K562 (cell line): ENCODE data around the gene KCNH8. TPM values are rescaled to one million over a fixed set of nuclear protein-coding genes. Genes with fewer than 3 reads are reported as not detected.

Experiments used
- ATAC-seq: fragments of 200-7000 bp; cut with Tn5 transposase; 3 replicates; pipeline ENCODE4 v1.9.1; 2020; ENCODE audit warnings: moderate library complexity
- BruUV-seq: library from RNA; stranded (reverse); fragments of 400-500 nt; replicated peaks from 2 replicates; lab custom pipeline; 2021; lab: Mats Ljungman, UMichigan
- CTCF ChIA-PET: fragments of 300-600 bp; formaldehyde crosslinking; extraction: SDS; loops from one replicate; lab custom pipeline; 2021; ENCODE audit warnings: low intra/inter-chr PET ratio; lab: Yijun Ruan, JAX
- POLR2A ChIA-PET: fragments of 300-600, 350-650 bp; sonication (Branson Sonifier 250); formaldehyde crosslinking; extraction: SDS; loops from one replicate; lab custom pipeline; 2021; ENCODE audit warnings: antibody characterized with exemption, inconsistent platforms; lab: Yijun Ruan, JAX
- DNase-seq, 4 experiments: peaks; one replicate each; pipeline versions ENCODE4 v3.0.0 to v3.0.0-alpha.2; 2011 to 2018; ENCODE audit warnings: low spot score in 3 of 4, mixed read lengths in 3 of 4; ENCODE audit errors: extremely low read depth in 1 of 4
- FAIRE-seq: peaks from 2 replicates; lab custom pipeline; 2011; peaks lifted over from hg19 to GRCh38; lab: Jason Lieb, UNC
- H2AFZ ChIP-seq: 2 replicates; pipeline ENCODE4 v1.6.0; 2011; ENCODE audit warnings: low read depth, low read length, control low read depth, inconsistent platforms
- H3K27ac ChIP-seq: fragments of 200-600 bp; 3 replicates; pipeline ENCODE4 v1.8.0; 2011; ENCODE audit warnings: low read depth, mild to moderate bottlenecking, control low read depth, inconsistent platforms, low read length, moderate library complexity, mixed read lengths; ENCODE audit errors: extremely low read depth
- H3K27me3 ChIP-seq, 2 experiments: fragments of 300-600 bp in 1 of 2; 2 replicates in 1 of 2; 3 replicates in 1 of 2; pipeline versions ENCODE4 v1.6.0 to v1.8.0; 2011; ENCODE audit warnings: inconsistent platforms in 2 of 2, low read length in 2 of 2, mild to moderate bottlenecking in 1 of 2, mixed read lengths in 1 of 2, moderate library complexity in 1 of 2; ENCODE audit not compliant: control insufficient read depth in 2 of 2, insufficient read depth in 2 of 2
- H3K36me3 ChIP-seq: fragments of 300-600 bp; 3 replicates; pipeline ENCODE4 v1.8.0; 2011; ENCODE audit warnings: mild to moderate bottlenecking, low read length, inconsistent platforms; ENCODE audit not compliant: control insufficient read depth, insufficient read depth
- H3K4me1 ChIP-seq, 2 experiments: fragments of 200-600 bp in 1 of 2; replicated peaks in 1 of 2; 2 replicates in 1 of 2; 3 replicates in 1 of 2; pipeline versions ENCODE4 v1.5.1 to v1.8.0; 2011; ENCODE audit warnings: inconsistent platforms in 2 of 2, low read length in 2 of 2, mild to moderate bottlenecking in 1 of 2, mixed read lengths in 1 of 2, moderate library complexity in 1 of 2; ENCODE audit not compliant: control insufficient read depth in 2 of 2, insufficient read depth in 2 of 2
- H3K4me2 ChIP-seq: 2 replicates; pipeline ENCODE4 v1.6.1; 2011; ENCODE audit warnings: low read length, control low read depth, inconsistent platforms, mixed read lengths; ENCODE audit not compliant: insufficient read depth
- H3K4me3 ChIP-seq: fragments of 200-600 bp; sonication (generic), shearing (Covaris generic); 2 replicates; pipeline ENCODE4 v1.5.1; 2016; ENCODE audit warnings: control low read depth, inconsistent platforms
- H3K79me2 ChIP-seq: fragments of 200-600 bp; 3 replicates; pipeline ENCODE4 v1.8.0; 2011; ENCODE audit warnings: low read length, inconsistent platforms; ENCODE audit not compliant: control insufficient read depth, insufficient read depth
- H3K9ac ChIP-seq, 2 experiments: 2 replicates each; pipeline versions ENCODE4 v1.6.0 to v1.6.1; 2011; ENCODE audit warnings: low read depth in 2 of 2, low read length in 2 of 2, control low read depth in 1 of 2, inconsistent platforms in 1 of 2, mild to moderate bottlenecking in 1 of 2, mixed read lengths in 1 of 2; ENCODE audit not compliant: insufficient read depth in 1 of 2
- H3K9me1 ChIP-seq: one replicate; pipeline ENCODE4 v1.6.0; 2011; ENCODE audit warnings: inconsistent platforms, mild to moderate bottlenecking, low read length, moderate library complexity; ENCODE audit not compliant: control insufficient read depth, insufficient read depth
- H3K9me3 ChIP-seq: replicated peaks from 2 replicates; pipeline ENCODE4 v1.5.1; 2011; ENCODE audit warnings: low read depth, low read length, inconsistent platforms; ENCODE audit not compliant: control insufficient read depth, insufficient read depth
- H4K20me1 ChIP-seq: replicated peaks from 2 replicates; pipeline ENCODE4 v1.6.1; 2011; ENCODE audit warnings: low read length, inconsistent platforms, mixed read lengths; ENCODE audit not compliant: control insufficient read depth, insufficient read depth
- ARHGAP35 ChIP-seq: fragments of 450-650 bp; IDR thresholded peaks from 2 replicates; pipeline ENCODE4 v1.6.1; 2018; ENCODE audit not compliant: partially characterized antibody
- BCOR ChIP-seq: fragments of 450-650 bp; IDR thresholded peaks from 2 replicates; pipeline ENCODE4 v1.6.1; 2016
- DDX20 ChIP-seq: fragments of 450-650 bp; IDR thresholded peaks from 2 replicates; pipeline ENCODE4 v1.6.1; 2016; ENCODE audit warnings: missing genetic modification characterization, low read depth, mild to moderate bottlenecking, missing compliant biosample characterization, moderate library complexity
- ELF2 ChIP-seq: fragments of 250-450 bp; sonication (Bioruptor Pico); IDR thresholded peaks from 2 replicates; pipeline ENCODE4 v1.5.0; 2021; ENCODE audit warnings: mild to moderate bottlenecking
- HNRNPLL ChIP-seq: fragments of 200-400 bp; formaldehyde crosslinking; IDR thresholded peaks from 2 replicates; pipeline ENCODE4 v1.6.1; 2017; ENCODE audit warnings: low read length, low read depth, mild to moderate bottlenecking; ENCODE audit not compliant: poor library complexity, severe bottlenecking
- KDM1A ChIP-seq, 2 experiments: fragments of 450-650 bp; IDR thresholded peaks; 2 replicates each; pipeline ENCODE4 v1.6.1; 2016; ENCODE audit warnings: mild to moderate bottlenecking in 2 of 2
- MAZ ChIP-seq, 2 experiments: fragments of 450-650 bp in 1 of 2; sonication (generic) in 1 of 2; formaldehyde crosslinking; IDR thresholded peaks in 1 of 2; conservative IDR thresholded peaks in 1 of 2; 2 replicates each; pipeline versions ENCODE4 v1.4.0 to v1.5.0; 2020; ENCODE audit warnings: mild to moderate bottlenecking in 1 of 2, missing genetic modification reagents in 1 of 2
- NEUROD1 ChIP-seq: fragments of 150-350 bp; IDR thresholded peaks from 2 replicates; pipeline ENCODE4 v1.6.1; 2014; ENCODE audit warnings: borderline replicate concordance, low read length, low read depth; ENCODE audit not compliant: partially characterized antibody
- PCBP1 ChIP-seq: fragments of 200-400 bp; formaldehyde crosslinking; IDR thresholded peaks from 2 replicates; pipeline ENCODE4 v1.6.1; 2018; ENCODE audit warnings: mild to moderate bottlenecking, low read depth, low read length; ENCODE audit not compliant: poor library complexity, severe bottlenecking
- ZFX ChIP-seq: sonication (generic); formaldehyde crosslinking; IDR thresholded peaks from 2 replicates; pipeline ENCODE4 v1.8.0; 2022; ENCODE audit warnings: mild to moderate bottlenecking, missing genetic modification reagents, moderate library complexity
- ZNF263 ChIP-seq: sonication (generic); formaldehyde crosslinking; IDR thresholded peaks from 2 replicates; pipeline ENCODE4 v1.8.0; 2022; ENCODE audit warnings: mild to moderate bottlenecking, missing genetic modification reagents, borderline replicate concordance
- ZNF431 ChIP-seq: sonication (generic); formaldehyde crosslinking; IDR thresholded peaks from 2 replicates; pipeline ENCODE4 v1.8.0; 2022; ENCODE audit warnings: mild to moderate bottlenecking, missing genetic modification reagents
- ZNF668 ChIP-seq: fragments of 250-450 bp; sonication (Bioruptor Pico); IDR thresholded peaks from 2 replicates; pipeline ENCODE4 v1.8.0; 2022; ENCODE audit warnings: mild to moderate bottlenecking, inconsistent platforms
- WGBS: fragments of 100-300 bp; shearing (Covaris generic); methylation state at CpG from one replicate; pipeline ENCODE4 v1.1.6; 2016; ENCODE audit warnings: low coverage, mixed read lengths; ENCODE audit not compliant: insufficient coverage; ENCODE audit errors: missing lambda C conversion rate; 5-methylcytosine and 5-hydroxymethylcytosine counted together
- in situ Hi-C: fragments of 300-500 bp; cut with MboI; formaldehyde crosslinking; loops from 4 replicates; pipeline ENCODE4 v1.15.0; 2018; ENCODE audit warnings: inconsistent platforms, mixed read lengths
- intact Hi-C: fragments of 100-400 bp; cut with micrococcal nuclease; formaldehyde crosslinking; loops from 2 replicates; pipeline ENCODE4 v1.14.2; 2022
- polyA plus RNA-seq, 8 experiments: library from polyadenylated mRNA; depleted of rRNA in 4 of 8; stranded (reverse) in 5 of 8; unstranded in 3 of 8; fragments of >200 nt; fragmentation: Nextera tagmentation in 2 of 8; fragmentation: Illumina TruSeq in 1 of 8; extraction: Ambion mirVana in 2 of 8; extraction: Trizol in 1 of 8; gene quantifications; 2 replicates each; pipeline versions ENCODE4 v1.2.1 to v1.2.3, GENCODE V29; 2011 to 2014; ENCODE audit warnings: inconsistent platforms in 1 of 8, missing spikeins in 1 of 8
- total RNA-seq, 7 experiments: library from RNA; depleted of rRNA in 6 of 7; stranded (reverse); fragments of >200 nt in 6 of 7; fragmentation: Illumina TruSeq in 2 of 7; extraction: Trizol in 2 of 7; gene quantifications; 2 replicates each; pipeline versions ENCODE4 v1.2.1 to v1.2.3, GENCODE V29; 2011 to 2021; ENCODE audit warnings: low replicate concordance in 1 of 7
- TF ChIP-seq, protein P1 (sequence below): sonication (generic); formaldehyde crosslinking; IDR thresholded peaks from 2 replicates; pipeline ENCODE4 v1.8.0; 2022; ENCODE audit warnings: mild to moderate bottlenecking, missing genetic modification reagents
- TF ChIP-seq, protein P2 (sequence below): IDR thresholded peaks from 2 replicates; pipeline ENCODE4 v1.6.1; 2014; ENCODE audit warnings: antibody characterized with exemption

The KCNH8 gene
- total and polyA plus RNA-seq, 9 of the 15 experiments (the other 6 are each of a cell fraction or from before 2014, with no cell fraction given) = 0.02 to 0.08 (median 0.04) TPM; not detected in 6

DNA sequence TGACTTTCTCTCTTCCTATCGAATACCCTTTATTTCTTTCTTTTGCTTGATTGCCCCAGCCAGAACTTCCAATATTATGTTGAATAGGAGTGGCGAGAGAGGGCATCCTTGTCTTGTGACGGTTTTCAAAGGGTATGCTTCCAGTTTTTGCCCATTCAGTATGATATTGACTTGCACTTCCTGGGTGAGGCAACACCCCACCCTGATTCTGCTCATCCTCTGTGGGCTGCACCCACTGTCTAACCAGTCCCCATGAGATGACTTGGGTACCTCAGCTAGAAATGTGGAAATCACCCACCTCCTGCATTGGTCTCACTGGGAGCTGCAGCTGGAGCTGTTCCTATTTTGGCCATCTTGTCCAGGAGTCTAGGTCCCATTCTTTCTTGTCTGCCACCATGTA lies 44.8 kb upstream of the KCNH8 start:
- no peak for FAIRE-seq
- BruUV-seq = no TSS peak
- no peak overlapping the region for H3K4me2 ChIP-seq
- 0% methylated on average over 3 of the region's 3 CpGs for WGBS
- no peaks in the 10 kb centered on the region for H4K20me1 ChIP-seq
- no peaks in the 10 kb centered on the region for H3K79me2 ChIP-seq
- intact Hi-C loops = no loop called here
- H3K27me3 ChIP-seq = no peaks in the 10 kb centered on the region
- CTCF ChIA-PET = no interaction called here
- H3K9me3 ChIP-seq = no peaks in the 10 kb centered on the region; the same call in 1 of the 2 replicates
- H3K9me1 ChIP-seq = no peaks in the 10 kb centered on the region
- no peak overlapping the region for H3K4me3 ChIP-seq
- no peak for DNase-seq
- H3K9ac ChIP-seq = no peak overlapping the region
- no peaks in the 10 kb centered on the region for H3K4me1 ChIP-seq
- no peak for ATAC-seq
- no peak overlapping the region for H3K27ac ChIP-seq
- TF ChIP-seq BCOR = no peak
- no peak for TF ChIP-seq DDX20 (tag)
- no peak for TF ChIP-seq ZFX
- no peak for TF ChIP-seq NEUROD1
- TF ChIP-seq ZNF668 = no peak
- no peak for TF ChIP-seq MAZ (CRISPR knock-in tag; conservative IDR thresholded peaks at IDR 0.05 in 1 of 2, IDR thresholded peaks at IDR 0.05 in 1 of 2)
- TF ChIP-seq HNRNPLL = no peak
- no peak for TF ChIP-seq ARHGAP35
- TF ChIP-seq, protein P1, sequence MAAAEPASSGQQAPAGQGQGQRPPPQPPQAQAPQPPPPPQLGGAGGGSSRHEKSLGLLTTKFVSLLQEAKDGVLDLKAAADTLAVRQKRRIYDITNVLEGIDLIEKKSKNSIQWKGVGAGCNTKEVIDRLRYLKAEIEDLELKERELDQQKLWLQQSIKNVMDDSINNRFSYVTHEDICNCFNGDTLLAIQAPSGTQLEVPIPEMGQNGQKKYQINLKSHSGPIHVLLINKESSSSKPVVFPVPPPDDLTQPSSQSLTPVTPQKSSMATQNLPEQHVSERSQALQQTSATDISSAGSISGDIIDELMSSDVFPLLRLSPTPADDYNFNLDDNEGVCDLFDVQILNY = no peak
- TF ChIP-seq PCBP1 = no peak
- no peak for TF ChIP-seq KDM1A (IDR thresholded peaks at IDR 0.05)
- TF ChIP-seq, protein P2, sequence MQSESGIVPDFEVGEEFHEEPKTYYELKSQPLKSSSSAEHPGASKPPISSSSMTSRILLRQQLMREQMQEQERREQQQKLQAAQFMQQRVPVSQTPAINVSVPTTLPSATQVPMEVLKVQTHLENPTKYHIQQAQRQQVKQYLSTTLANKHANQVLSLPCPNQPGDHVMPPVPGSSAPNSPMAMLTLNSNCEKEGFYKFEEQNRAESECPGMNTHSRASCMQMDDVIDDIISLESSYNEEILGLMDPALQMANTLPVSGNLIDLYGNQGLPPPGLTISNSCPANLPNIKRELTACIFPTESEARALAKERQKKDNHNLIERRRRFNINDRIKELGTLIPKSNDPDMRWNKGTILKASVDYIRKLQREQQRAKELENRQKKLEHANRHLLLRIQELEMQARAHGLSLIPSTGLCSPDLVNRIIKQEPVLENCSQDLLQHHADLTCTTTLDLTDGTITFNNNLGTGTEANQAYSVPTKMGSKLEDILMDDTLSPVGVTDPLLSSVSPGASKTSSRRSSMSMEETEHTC = no peak
- TF ChIP-seq ELF2 (CRISPR knock-in tag) = no peak
- TF ChIP-seq ZNF431 (CRISPR knock-in tag) = no peak
- no peak for TF ChIP-seq ZNF263 (CRISPR knock-in tag)
- no peaks in the 10 kb centered on the region for H3K36me3 ChIP-seq
- POLR2A ChIA-PET = no interaction called here
- in situ Hi-C loops = no loop called here
- no peak overlapping the region for H2AFZ ChIP-seq
